WTC11 (cell line): ENCODE results near the gene PRSS1. TPM values are rescaled to one million over a fixed set of nuclear protein-coding genes. Genes with fewer than 3 reads are reported as not detected.
A peak's percentile ranks its signal among the peaks of the same experiment; 100 is the strongest.
"Not testable (repeated sequence)": the region's sequence is repeated elsewhere in the genome, so short reads cannot be mapped to it uniquely, and the experiment has no call there.

Experiments
- ATAC-seq: fragments of 200-7000 bp; cut with Tn5 transposase; 2 replicates; pipeline ENCODE4 v1.10.0; 2021; ENCODE audit warnings: mild to moderate bottlenecking, moderate library complexity
- Bru-seq: library from RNA; stranded (reverse); fragments of 400-500 nt; gene quantifications from one replicate; lab custom pipeline; 2021; lab: Mats Ljungman, UMichigan
- CTCF ChIA-PET: fragments of 300-600 bp; sonication (Branson Sonifier 250); formaldehyde crosslinking; loops from one replicate; lab custom pipeline; 2021; ENCODE audit warnings: antibody characterized with exemption; lab: Charles Lee
- POLR2A ChIA-PET: fragments of 350-600 bp; sonication (Branson Sonifier 250); formaldehyde crosslinking; loops from one replicate; lab custom pipeline; 2021; ENCODE audit warnings: antibody characterized with exemption; lab: Charles Lee
- DNase-seq: peaks from one replicate; pipeline ENCODE4 v3.0.0; 2021; ENCODE audit warnings: low spot score
- H3K27ac Mint-ChIP-seq: 2 replicates; pipeline ENCODE4 v1.8.0; 2021; ENCODE audit warnings: mixed read lengths
- H3K27me3 Mint-ChIP-seq: 2 replicates; pipeline ENCODE4 v1.8.0; 2021; ENCODE audit warnings: low read depth, mild to moderate bottlenecking, moderate library complexity, mixed read lengths
- H3K36me3 Mint-ChIP-seq: 2 replicates; pipeline ENCODE4 v1.8.0; 2021; ENCODE audit warnings: mixed read lengths
- H3K4me1 Mint-ChIP-seq: 2 replicates; pipeline ENCODE4 v1.8.0; 2022; ENCODE audit warnings: mixed read lengths
- H3K4me3 Mint-ChIP-seq: 2 replicates; pipeline ENCODE4 v1.8.0; 2021; ENCODE audit warnings: mild to moderate bottlenecking, moderate library complexity, mixed read lengths
- H3K9me3 Mint-ChIP-seq: 2 replicates; pipeline ENCODE4 v1.8.0; 2021; ENCODE audit warnings: mixed read lengths
- ATF1 ChIP-seq: sonication (generic); formaldehyde crosslinking; IDR thresholded peaks from 2 replicates; pipeline ENCODE4 v1.8.1; 2023; ENCODE audit warnings: mild to moderate bottlenecking, moderate library complexity, missing genetic modification reagents
- ATF2 ChIP-seq: sonication (generic); formaldehyde crosslinking; IDR thresholded peaks from 2 replicates; pipeline ENCODE4 v1.8.1; 2022; ENCODE audit warnings: low read depth, missing genetic modification reagents, borderline replicate concordance
- CDX4 ChIP-seq: fragments of 250-450 bp; sonication (Bioruptor Pico); IDR thresholded peaks from 2 replicates; pipeline ENCODE4 v1.9.0; 2021; ENCODE audit warnings: moderate library complexity, mild to moderate bottlenecking, inconsistent platforms, borderline replicate concordance
- CREB1 ChIP-seq: sonication (generic); formaldehyde crosslinking; IDR thresholded peaks from 2 replicates; pipeline ENCODE4 v1.8.0; 2023; ENCODE audit warnings: mild to moderate bottlenecking, missing genetic modification reagents
- ERG ChIP-seq: fragments of 250-450 bp; sonication (Bioruptor Pico); IDR thresholded peaks from 2 replicates; pipeline ENCODE4 v1.8.0; 2021; ENCODE audit warnings: mild to moderate bottlenecking
- ESRRA ChIP-seq: sonication (generic); formaldehyde crosslinking; IDR thresholded peaks from 2 replicates; pipeline ENCODE4 v1.8.1; 2022; ENCODE audit warnings: mild to moderate bottlenecking, missing genetic modification reagents, borderline replicate concordance
- FOXP1 ChIP-seq: sonication (generic); formaldehyde crosslinking; IDR thresholded peaks from 2 replicates; pipeline ENCODE4 v1.8.0; 2022; ENCODE audit warnings: missing genetic modification reagents, mild to moderate bottlenecking, moderate library complexity, borderline replicate concordance
- GRHL2 ChIP-seq: fragments of 250-450 bp; sonication (Bioruptor Pico); IDR thresholded peaks from 2 replicates; pipeline ENCODE4 v1.8.0; 2022; ENCODE audit warnings: mild to moderate bottlenecking, moderate library complexity; ENCODE audit not compliant: insufficient replicate concordance, severe bottlenecking
- IRF1 ChIP-seq: sonication (generic); formaldehyde crosslinking; IDR thresholded peaks from 2 replicates; pipeline ENCODE4 v1.8.0; 2023; ENCODE audit warnings: missing genetic modification reagents
- KAT7 ChIP-seq: sonication (generic); formaldehyde crosslinking; IDR thresholded peaks from 2 replicates; pipeline ENCODE4 v1.8.1; 2023; ENCODE audit warnings: missing genetic modification reagents, mild to moderate bottlenecking, borderline replicate concordance
- NFYB ChIP-seq: sonication (generic); formaldehyde crosslinking; conservative IDR thresholded peaks from 2 replicates; pipeline ENCODE4 v1.8.0; 2022; ENCODE audit warnings: low read depth, missing genetic modification reagents
- NR1H2 ChIP-seq: sonication (generic); formaldehyde crosslinking; IDR thresholded peaks from 2 replicates; pipeline ENCODE4 v1.9.0; 2021; ENCODE audit warnings: mild to moderate bottlenecking, moderate library complexity, missing genetic modification reagents
- PRRX2 ChIP-seq: fragments of 250-450 bp; sonication (Bioruptor Pico); IDR thresholded peaks from 2 replicates; pipeline ENCODE4 v1.8.0; 2021; ENCODE audit warnings: mild to moderate bottlenecking
- RELA ChIP-seq: sonication (generic); formaldehyde crosslinking; IDR thresholded peaks from 2 replicates; pipeline ENCODE4 v1.8.1; 2022; ENCODE audit warnings: missing genetic modification reagents, mild to moderate bottlenecking, borderline replicate concordance
- SMAD3 ChIP-seq: sonication (generic); formaldehyde crosslinking; IDR thresholded peaks from 2 replicates; pipeline ENCODE4 v1.8.0; 2022; ENCODE audit warnings: missing genetic modification reagents, mild to moderate bottlenecking, borderline replicate concordance
- SOX15 ChIP-seq: fragments of 250-450 bp; sonication (Bioruptor Pico); IDR thresholded peaks from 2 replicates; pipeline ENCODE4 v1.9.0; 2021; ENCODE audit warnings: mild to moderate bottlenecking
- SP1 ChIP-seq: sonication (generic); formaldehyde crosslinking; conservative IDR thresholded peaks from 2 replicates; pipeline ENCODE4 v1.8.1; 2022; ENCODE audit warnings: missing genetic modification reagents
- TEAD4 ChIP-seq: sonication (generic); formaldehyde crosslinking; IDR thresholded peaks from 2 replicates; pipeline ENCODE4 v1.8.0; 2022; ENCODE audit warnings: mild to moderate bottlenecking, missing genetic modification reagents
- ZMAT4 ChIP-seq: fragments of 250-450 bp; sonication (Bioruptor Pico); IDR thresholded peaks from 2 replicates; pipeline ENCODE4 v1.9.0; 2021; ENCODE audit warnings: mild to moderate bottlenecking
- ZNF121 ChIP-seq: sonication (generic); formaldehyde crosslinking; IDR thresholded peaks from 2 replicates; pipeline ENCODE4 v1.8.0; 2023; ENCODE audit warnings: missing genetic modification reagents
- ZNF263 ChIP-seq: sonication (generic); formaldehyde crosslinking; IDR thresholded peaks from 2 replicates; pipeline ENCODE4 v1.8.1; 2022; ENCODE audit warnings: low read depth, mild to moderate bottlenecking, moderate library complexity, missing genetic modification reagents
- ZNF396 ChIP-seq: fragments of 250-450 bp; sonication (Bioruptor Pico); IDR thresholded peaks from 2 replicates; pipeline ENCODE4 v1.8.0; 2021; ENCODE audit warnings: mild to moderate bottlenecking, moderate library complexity, borderline replicate concordance
- ZNF423 ChIP-seq: fragments of 250-450 bp; sonication (Bioruptor Pico); IDR thresholded peaks from 2 replicates; pipeline ENCODE4 v2.1.2; 2022; ENCODE audit warnings: mild to moderate bottlenecking, moderate library complexity
- long read RNA-seq, 3 experiments: library from RNA in 1 of 3; library from capped mRNA in 1 of 3; library from polyadenylated mRNA in 1 of 3; unstranded in 2 of 3; stranded (forward) in 1 of 3; transcript quantifications; one replicate each; pipeline ENCODE4 v2.0.0, GENCODE V29; 2021
- total RNA-seq: library from RNA; stranded (reverse); gene quantifications from 3 replicates; pipeline ENCODE4 v1.2.3, GENCODE V29; 2021

The PRSS1 gene
- 9.9 to 14.8 TPM (median 11.1 TPM) in 3 replicates for total RNA-seq
- Bru-seq, nascent RNA = not detected
- long read RNA-seq, experiment 1 = 0 reads
- long read RNA-seq, experiment 2 = 0 reads
- long read RNA-seq, experiment 3 = 0 reads

- no peaks in the 10 kb centered on the region for H3K36me3 Mint-ChIP-seq
- CTCF ChIA-PET = interaction anchor here (0.6 to 1.2 kb wide), 2 partner anchors 34 kb away, joined by 3 to 5 read pairs; no protein-coding TSS in a partner anchor
- no peak for DNase-seq
- peaks cover 14% of the 10 kb centered on the region for H3K9me3 Mint-ChIP-seq
- H3K4me1 Mint-ChIP-seq = peaks cover 8% of the 10 kb centered on the region; the same call in 1 of the 2 replicates
- POLR2A ChIA-PET = no interaction called here
- peaks cover 15% of the 10 kb centered on the region for H3K27me3 Mint-ChIP-seq
- H3K27ac Mint-ChIP-seq = no peak within 1 kb of the TSS
- no peak for TF ChIP-seq KAT7 (CRISPR knock-in tag)
- TF ChIP-seq NFYB (CRISPR knock-in tag) = no peak
- TF ChIP-seq ZMAT4 (CRISPR knock-in tag) = no peak
- TF ChIP-seq SP1 (CRISPR knock-in tag) = no peak
- TF ChIP-seq IRF1 (CRISPR knock-in tag) = no peak
- TF ChIP-seq SOX15 = no peak
- TF ChIP-seq ZNF121 (CRISPR knock-in tag) = no peak
- TF ChIP-seq PRRX2 (CRISPR knock-in tag) = no peak
- TF ChIP-seq ZNF263 = no peak
- TF ChIP-seq ATF2 (CRISPR knock-in tag) = no peak
- TF ChIP-seq NR1H2 (CRISPR knock-in tag) = no peak
- TF ChIP-seq CDX4 = no peak
- TF ChIP-seq FOXP1 = no peak
- no peak for TF ChIP-seq RELA (CRISPR knock-in tag)
- no peak for TF ChIP-seq ZNF396
- TF ChIP-seq ZNF423 = no peak
- TF ChIP-seq, all 79 proteins: peak for 0
- ATAC-seq = no peak
- no peak within 1 kb of the TSS for H3K4me3 Mint-ChIP-seq
These were observed at the start of gene PRSS1 for GRCh38 chr7:142749218-142749993. TSS of gene PRSS1 (plus strand) at chr7:142749472. CDS start at chr7:142749485, 13 bp downstream.

GRCh38 chr7:142700935-142701334 is 48.3 kb upstream of the PRSS1 start:
- CTCF ChIA-PET = not testable (repeated sequence)

GRCh38 chr7:142703655-142704305 is 45.5 kb upstream of the PRSS1 start:
- DNase-seq (no peak), ATAC-seq (no peak)
- ChIA-PET CTCF (interaction anchor here (0.6 to 1.0 kb wide), 3 partner anchors 9 to 300 kb away, joined by 3 read pairs; no protein-coding TSS in a partner anchor), POLR2A (no interaction called here)
- H3K36me3 Mint-ChIP-seq = peaks cover 19% of the 10 kb centered on the region; the same call in 1 of the 2 replicates
- H3K9me3 Mint-ChIP-seq = peaks cover 18% of the 10 kb centered on the region
- no peaks in the 10 kb centered on the region for H3K27me3 Mint-ChIP-seq
- 0 out of 2 replicates have a peak overlapping the region, but pooled peaks have one; percentile 1 for H3K27ac Mint-ChIP-seq
- H3K4me3 Mint-ChIP-seq = no peak overlapping the region
- H3K4me1 Mint-ChIP-seq = peaks cover 66% of the 10 kb centered on the region
- no peak for TF ChIP-seq ZMAT4 (CRISPR knock-in tag)
- no peak for TF ChIP-seq ESRRA (CRISPR knock-in tag)
- TF ChIP-seq ERG (CRISPR knock-in tag) = no peak
- TF ChIP-seq GRHL2 (CRISPR knock-in tag) = no peak
- TF ChIP-seq CREB1 (CRISPR knock-in tag) = no peak
- TF ChIP-seq SMAD3 = no peak
- TF ChIP-seq TEAD4 (CRISPR knock-in tag) = no peak
- TF ChIP-seq ATF1 = no peak

More at GRCh38 chr7:142700935-142701334, 48.3 kb upstream of the PRSS1 start:
- POLR2A ChIA-PET, H3K4me3 Mint-ChIP-seq, DNase-seq, ATAC-seq, H3K27ac Mint-ChIP-seq, H3K27me3 Mint-ChIP-seq: not testable (repeated sequence)
- Mint-ChIP-seq H3K4me1 (peaks cover 80% of the 10 kb centered on the region), H3K9me3 (peaks cover 18% of the 10 kb centered on the region), H3K36me3 (peaks cover 17% of the 10 kb centered on the region; the same call in 1 of the 2 replicates)
